HFF-Myc (cell line): ENCODE data around the gene SPNS2.

Source experiments
- DNase-seq: peaks from one replicate; pipeline ENCODE4 v3.0.0-alpha.2; 2011; ENCODE audit warnings: low read depth; ENCODE audit errors: extremely low read depth
- H3K4me3 ChIP-seq: replicated peaks from 2 replicates; pipeline ENCODE4 v1.5.1; 2011; ENCODE audit warnings: low read depth, mild to moderate bottlenecking, control low read depth, low read length
- CTCF ChIP-seq: IDR thresholded peaks from 2 replicates; pipeline ENCODE4 v1.5.1; 2012; ENCODE audit warnings: mild to moderate bottlenecking, low read depth, low read length, control low read depth; ENCODE audit errors: missing control alignments

The SPNS2 gene

GRCh38 chr17:4537451-4538235 lies 39.0 kb downstream of the SPNS2 start:
- DNase-seq: no peak
- no peak overlapping the region for H3K4me3 ChIP-seq
- TF ChIP-seq CTCF: no peak

- H3K4me3 ChIP-seq: no peak overlapping the region
- no peak for DNase-seq
- no peak for TF ChIP-seq CTCF
These were observed 39.7 kb downstream of the SPNS2 start for GRCh38 chr17:4538236-4539002.

GRCh38 chr17:4539025-4539424 lies 40.3 kb downstream of the SPNS2 start:
- TF ChIP-seq CTCF: no peak
- H3K4me3 ChIP-seq: no peak overlapping the region
- DNase-seq: no peak

GRCh38 chr17:4539576-4540223 lies 41.0 kb downstream of the SPNS2 start:
- H3K4me3 ChIP-seq: no peak overlapping the region
- DNase-seq: no peak
- no peak for TF ChIP-seq CTCF

- no peak for DNase-seq
- TF ChIP-seq CTCF: peak; percentile 11
- H3K4me3 ChIP-seq: no peak overlapping the region
These were observed 41.6 kb downstream of the SPNS2 start for GRCh38 chr17:4540224-4540651.

GRCh38 chr17:4540687-4541327 lies 42.1 kb downstream of the SPNS2 start:
- H3K4me3 ChIP-seq: no peak overlapping the region
- no peak for DNase-seq
- no peak for TF ChIP-seq CTCF
